Stromal cell of bone marrow (primary cell): Measurements from ENCODE around the gene KLHDC7B.

Experiments used
- DNase-seq: peaks from one replicate; pipeline ENCODE4 v3.0.0-alpha.2; 2012; ENCODE audit warnings: low read depth

KLHDC7B gene

GRCh38 chr22:50573491-50574382 lies 28.0 kb downstream of the KLHDC7B start:
- no peak for DNase-seq

GRCh38 chr22:50574383-50574755 lies 28.7 kb downstream of the KLHDC7B start:
- no peak for DNase-seq

GRCh38 chr22:50575426-50575941 lies 29.8 kb downstream of the KLHDC7B start:
- no peak for DNase-seq

- DNase-seq: no peak
Observed at GRCh38 chr22:50576070-50576469, 30.4 kb downstream of the KLHDC7B start.

- no peak for DNase-seq
Observed at GRCh38 chr22:50576806-50577696, 31.4 kb downstream of the KLHDC7B start.

- DNase-seq: no peak
Observed at GRCh38 chr22:50577697-50577986, 31.9 kb downstream of the KLHDC7B start.

GRCh38 chr22:50577987-50578775 lies 32.5 kb downstream of the KLHDC7B start, which contains the start of gene CPT1B:
TSS of gene CPT1B (minus strand) at chr22:50578427. CDS start at chr22:50577915, 512 bp downstream.
- DNase-seq: no peak

GRCh38 chr22:50578776-50579310 lies 33.1 kb downstream of the KLHDC7B start:
- DNase-seq: no peak

- no peak for DNase-seq
Observed at GRCh38 chr22:50579752-50580151, 34.1 kb downstream of the KLHDC7B start.

- DNase-seq: no peak
Observed at GRCh38 chr22:50581031-50581949, 35.6 kb downstream of the KLHDC7B start.

- no peak for DNase-seq
Observed at GRCh38 chr22:50581950-50582492, 36.3 kb downstream of the KLHDC7B start.

- peak; percentile 97 for DNase-seq
Observed at GRCh38 chr22:50582493-50583293, 37.0 kb downstream of the KLHDC7B start, which contains the start of gene CHKB. TSS of gene CHKB (minus strand) at chr22:50582849. CDS start at chr22:50582781, 68 bp downstream.

- no peak for DNase-seq
Observed at GRCh38 chr22:50583294-50583861, 37.7 kb downstream of the KLHDC7B start.

GRCh38 chr22:50584106-50585096 lies 38.7 kb downstream of the KLHDC7B start:
- no peak for DNase-seq

- DNase-seq: no peak
Observed at GRCh38 chr22:50585238-50585637, 39.5 kb downstream of the KLHDC7B start.

GRCh38 chr22:50585781-50586180 lies 40.1 kb downstream of the KLHDC7B start:
- no peak for DNase-seq

GRCh38 chr22:50586416-50586815 lies 40.7 kb downstream of the KLHDC7B start:
- DNase-seq: no peak

- DNase-seq: no peak
Observed at GRCh38 chr22:50587407-50587806, 41.7 kb downstream of the KLHDC7B start.
